Progenitor cell of endocrine pancreas (in vitro differentiated cells): ENCODE data around the gene SLAMF8. TPM values are rescaled to one million over a fixed set of nuclear protein-coding genes. Genes with fewer than 3 reads are reported as not detected.

ENCODE experiments used
- DNase-seq: peaks from one replicate; pipeline ENCODE4 v3.0.0; 2021; ENCODE audit warnings: low spot score; ENCODE audit not compliant: unreplicated experiment
- H3K27ac Mint-ChIP-seq: 2 replicates; pipeline ENCODE4 v1.8.0; 2021; ENCODE audit warnings: mild to moderate bottlenecking, moderate library complexity, mixed read lengths
- H3K27me3 Mint-ChIP-seq: 2 replicates; pipeline ENCODE4 v1.8.0; 2021; ENCODE audit warnings: mixed read lengths
- H3K36me3 Mint-ChIP-seq: 2 replicates; pipeline ENCODE4 v1.8.0; 2022; ENCODE audit warnings: mixed read lengths; ENCODE audit not compliant: insufficient read depth
- H3K4me1 Mint-ChIP-seq: 2 replicates; pipeline ENCODE4 v1.8.0; 2021; ENCODE audit warnings: low read depth, mixed read lengths
- H3K4me3 Mint-ChIP-seq: 2 replicates; pipeline ENCODE4 v1.8.0; 2021; ENCODE audit warnings: low read depth, mild to moderate bottlenecking, moderate library complexity, mixed read lengths
- H3K9me3 Mint-ChIP-seq: 2 replicates; pipeline ENCODE4 v1.8.0; 2021; ENCODE audit warnings: low read depth, mixed read lengths
- CTCF ChIP-seq: fragments of 200-600 bp; sonication (generic); IDR thresholded peaks from one replicate; pipeline ENCODE4 v1.5.0; 2021; ENCODE audit warnings: antibody characterized with exemption, mild to moderate bottlenecking; ENCODE audit not compliant: unreplicated experiment
- total RNA-seq: library from RNA; stranded (reverse); gene quantifications from 2 replicates; pipeline ENCODE4 v1.2.1, GENCODE V29; 2021

Gene SLAMF8
- total RNA-seq, 1 donor from 2014 or later = not detected

- H3K4me3 Mint-ChIP-seq = no peak overlapping the region
- no peaks in the 10 kb centered on the region for H3K27me3 Mint-ChIP-seq
- TF ChIP-seq CTCF = no peak
- no peak overlapping the region for H3K27ac Mint-ChIP-seq
- no peaks in the 10 kb centered on the region for H3K9me3 Mint-ChIP-seq
- no peak for DNase-seq
- H3K4me1 Mint-ChIP-seq = peaks cover 2% of the 10 kb centered on the region
- no peaks in the 10 kb centered on the region for H3K36me3 Mint-ChIP-seq
Observed at GRCh38 chr1:159783724-159784123, 42.9 kb upstream of the SLAMF8 start.

- Mint-ChIP-seq H3K4me3 (no peak overlapping the region), H3K27ac (no peak overlapping the region), H3K4me1 (peaks cover 4% of the 10 kb centered on the region), H3K36me3 (no peaks in the 10 kb centered on the region), H3K9me3 (no peaks in the 10 kb centered on the region), H3K27me3 (peaks cover 4% of the 10 kb centered on the region)
- DNase-seq = no peak
- no peak for TF ChIP-seq CTCF
Observed at GRCh38 chr1:159786465-159786864, 40.2 kb upstream of the SLAMF8 start.

- no peak overlapping the region for H3K4me3 Mint-ChIP-seq
- DNase-seq = no peak
- H3K4me1 Mint-ChIP-seq = peaks cover 7% of the 10 kb centered on the region
- TF ChIP-seq CTCF = no peak
- peaks cover 8% of the 10 kb centered on the region for H3K27me3 Mint-ChIP-seq
- no peak overlapping the region for H3K27ac Mint-ChIP-seq
- no peaks in the 10 kb centered on the region for H3K36me3 Mint-ChIP-seq
- H3K9me3 Mint-ChIP-seq = no peaks in the 10 kb centered on the region
Observed at GRCh38 chr1:159786966-159787365, 39.7 kb upstream of the SLAMF8 start.

- Mint-ChIP-seq H3K36me3 (no peaks in the 10 kb centered on the region), H3K27me3 (peaks cover 12% of the 10 kb centered on the region), H3K9me3 (no peaks in the 10 kb centered on the region), H3K4me1 (peaks cover 7% of the 10 kb centered on the region), H3K27ac (no peak overlapping the region), H3K4me3 (no peak overlapping the region)
- peak; percentile 69 for TF ChIP-seq CTCF
- no peak for DNase-seq
Observed at GRCh38 chr1:159790237-159790917, 36.3 kb upstream of the SLAMF8 start.

GRCh38 chr1:159791031-159791430 is 35.6 kb upstream of the SLAMF8 start:
- H3K4me1 Mint-ChIP-seq = peaks cover 7% of the 10 kb centered on the region
- H3K4me3 Mint-ChIP-seq = no peak overlapping the region
- DNase-seq = no peak
- no peak for TF ChIP-seq CTCF
- peaks cover 12% of the 10 kb centered on the region for H3K27me3 Mint-ChIP-seq
- H3K27ac Mint-ChIP-seq = no peak overlapping the region
- H3K9me3 Mint-ChIP-seq = no peaks in the 10 kb centered on the region
- no peaks in the 10 kb centered on the region for H3K36me3 Mint-ChIP-seq
